CD4-positive, alpha-beta T cell treated with Interleukin-2 at 100 ng/mL for 4 hours (primary cell): ENCODE data around the gene DSCAM.

Experiments
- DNase-seq: peaks from one replicate; pipeline ENCODE4 v3.0.0-alpha.2; 2020; ENCODE audit warnings: low spot score

Gene DSCAM

GRCh38 chr21:40837456-40837855, 9.5 kb downstream of the DSCAM start:
- no peak for DNase-seq

- DNase-seq = no peak
Measured at GRCh38 chr21:40835184-40835694, 11.7 kb downstream of the DSCAM start.

GRCh38 chr21:40833184-40833583, 13.8 kb downstream of the DSCAM start:
- DNase-seq = no peak

GRCh38 chr21:40832316-40832715, 14.6 kb downstream of the DSCAM start:
- no peak for DNase-seq

GRCh38 chr21:40830836-40831235, 16.1 kb downstream of the DSCAM start:
- no peak for DNase-seq

GRCh38 chr21:40829791-40830190, 17.2 kb downstream of the DSCAM start:
- DNase-seq = no peak

GRCh38 chr21:40829308-40829707, 17.6 kb downstream of the DSCAM start:
- DNase-seq = no peak

GRCh38 chr21:40827509-40827908, 19.4 kb downstream of the DSCAM start:
- no peak for DNase-seq

- DNase-seq = no peak
Measured at GRCh38 chr21:40819071-40819900, 27.7 kb downstream of the DSCAM start.

- no peak for DNase-seq
Measured at GRCh38 chr21:40813918-40814317, 33.0 kb downstream of the DSCAM start.

GRCh38 chr21:40809673-40810197, 37.2 kb downstream of the DSCAM start:
- DNase-seq = no peak

GRCh38 chr21:40803101-40803500, 43.9 kb downstream of the DSCAM start:
- DNase-seq = no peak

GRCh38 chr21:40800126-40800525, 46.8 kb downstream of the DSCAM start:
- no peak for DNase-seq

- no peak for DNase-seq
Measured at GRCh38 chr21:40797891-40798290, 49.1 kb downstream of the DSCAM start.

GRCh38 chr21:40797410-40797809, 49.5 kb downstream of the DSCAM start:
- DNase-seq = no peak

GRCh38 chr21:40796464-40796863, 50.5 kb downstream of the DSCAM start:
- DNase-seq = no peak

GRCh38 chr21:40795313-40795712, 51.6 kb downstream of the DSCAM start:
- no peak for DNase-seq

- no peak for DNase-seq
Measured at GRCh38 chr21:40792691-40793456, 54.1 kb downstream of the DSCAM start.

- DNase-seq = no peak
Measured at GRCh38 chr21:40788635-40789034, 58.3 kb downstream of the DSCAM start.

- no peak for DNase-seq
Measured at GRCh38 chr21:40783404-40783803, 63.6 kb downstream of the DSCAM start.

GRCh38 chr21:40770435-40771055, 76.4 kb downstream of the DSCAM start:
- no peak for DNase-seq

- DNase-seq = no peak
Measured at GRCh38 chr21:40769231-40769630, 77.7 kb downstream of the DSCAM start.
